Inferior parietal cortex (tissue), 1 donor: Measurements from ENCODE around the gene ZNF821.
"Not testable (repeated sequence)": the region's sequence is repeated elsewhere in the genome, so short reads cannot be mapped to it uniquely, and the experiment has no call there.

Source experiments
- DNase-seq: peaks from one replicate; pipeline ENCODE4 v3.0.0-alpha.2; 2016; ENCODE audit errors: extremely low spot score

Gene ZNF821, protein sequence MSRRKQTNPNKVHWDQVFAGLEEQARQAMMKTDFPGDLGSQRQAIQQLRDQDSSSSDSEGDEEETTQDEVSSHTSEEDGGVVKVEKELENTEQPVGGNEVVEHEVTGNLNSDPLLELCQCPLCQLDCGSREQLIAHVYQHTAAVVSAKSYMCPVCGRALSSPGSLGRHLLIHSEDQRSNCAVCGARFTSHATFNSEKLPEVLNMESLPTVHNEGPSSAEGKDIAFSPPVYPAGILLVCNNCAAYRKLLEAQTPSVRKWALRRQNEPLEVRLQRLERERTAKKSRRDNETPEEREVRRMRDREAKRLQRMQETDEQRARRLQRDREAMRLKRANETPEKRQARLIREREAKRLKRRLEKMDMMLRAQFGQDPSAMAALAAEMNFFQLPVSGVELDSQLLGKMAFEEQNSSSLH

DNA sequence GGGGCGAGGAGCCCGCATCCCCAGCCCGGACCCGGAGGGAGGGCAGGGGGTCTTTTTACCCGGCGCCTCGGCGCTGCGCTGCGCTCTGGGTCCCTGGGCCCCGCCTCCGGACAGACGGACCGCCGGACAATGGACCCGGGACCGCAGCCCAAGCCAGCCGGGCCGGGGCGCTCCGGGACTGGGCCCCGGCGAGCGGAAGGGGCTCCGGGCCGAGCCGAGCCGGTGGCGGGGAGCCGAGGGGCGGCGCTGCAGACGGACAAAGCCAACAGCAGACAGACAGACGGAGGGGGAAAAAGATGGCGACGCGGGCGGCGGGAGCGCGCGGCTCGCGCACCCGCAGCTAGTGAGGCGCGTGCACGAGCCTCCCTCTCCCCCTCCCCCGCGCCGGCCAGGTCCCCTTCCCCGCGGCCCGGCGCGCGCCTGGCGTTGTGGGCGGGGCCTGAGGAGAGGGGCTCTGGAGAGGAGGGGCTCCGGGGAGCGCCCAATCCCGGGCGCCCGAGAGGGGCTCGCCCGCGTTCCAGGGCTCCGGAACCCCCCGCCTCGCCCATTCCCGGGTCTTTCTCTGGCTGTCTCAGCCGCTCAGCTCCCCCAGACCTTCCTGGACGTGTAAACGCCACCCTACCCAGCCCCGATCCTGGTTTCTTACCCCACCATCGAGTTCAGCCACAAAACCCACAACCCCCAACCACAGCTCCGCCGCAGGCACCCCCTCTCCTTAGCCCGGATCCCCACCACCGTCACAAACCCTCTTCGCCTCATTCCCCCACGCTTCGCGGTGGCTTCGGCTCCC, at the start of gene ZNF821:
TSS of gene ZNF821 (minus strand) at position 334 of the 790 bp plus-strand sequence. CDS start 4,236 bp downstream, outside the sequence.
- DNase-seq: peak; percentile 65

DNA sequence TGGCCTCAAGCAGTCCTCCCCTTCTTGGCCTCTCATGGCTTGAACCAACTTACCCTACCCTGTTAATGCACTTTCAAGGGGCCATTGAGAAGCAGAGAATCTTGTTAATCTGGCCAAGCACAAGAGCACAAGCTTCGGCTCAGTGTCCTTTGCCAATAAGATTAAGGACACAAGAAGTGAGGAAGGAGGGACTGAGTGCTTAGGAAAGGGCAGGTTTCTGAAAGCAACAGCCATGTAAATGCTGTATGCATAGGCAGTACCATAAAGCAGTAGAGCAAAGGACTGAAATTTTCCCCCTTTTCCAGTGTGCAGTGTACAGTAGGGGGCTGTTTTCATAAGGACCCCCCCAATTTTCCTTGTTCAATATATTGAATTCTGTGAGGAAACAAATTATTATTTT, 49.0 kb upstream of the ZNF821 start:
- DNase-seq: no peak

DNA sequence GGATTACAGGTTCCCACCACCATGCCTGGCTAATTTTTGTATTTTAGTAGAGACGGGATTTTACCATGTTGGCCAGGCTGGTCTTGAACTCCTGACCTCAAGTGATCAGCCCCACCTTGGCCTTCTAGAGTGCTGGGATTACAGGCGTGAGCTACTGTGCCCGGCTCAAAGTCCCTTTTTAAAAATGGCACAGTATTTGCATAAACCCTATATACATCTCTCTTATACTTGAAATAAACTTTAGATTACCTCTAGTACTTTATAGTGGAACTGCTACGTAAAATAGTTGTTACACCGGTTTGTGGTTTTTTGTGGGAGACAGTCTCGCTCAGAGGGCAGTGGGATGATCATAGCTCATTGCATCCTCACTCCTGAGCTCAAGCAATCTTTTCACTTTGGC, 47.6 kb upstream of the ZNF821 start:
- DNase-seq: no peak

DNA sequence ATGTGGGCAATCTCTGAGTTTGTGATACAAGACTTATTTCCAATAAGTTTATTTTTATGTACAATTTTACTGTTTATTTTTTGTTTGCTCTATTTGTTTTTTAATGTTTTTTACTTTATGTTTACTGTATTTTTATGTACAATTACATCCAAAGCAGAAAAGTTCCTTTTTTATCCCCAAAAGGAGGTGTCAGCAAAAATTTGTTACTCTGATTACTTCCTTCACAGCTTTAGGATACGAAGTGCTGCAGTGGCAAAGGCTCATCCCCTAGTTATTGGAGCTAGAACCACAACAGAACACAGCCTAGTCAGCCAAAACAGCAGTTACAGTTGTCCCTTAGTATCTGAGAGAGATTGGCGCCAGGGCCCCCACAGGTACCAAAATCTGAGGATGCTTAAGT, 47.0 kb upstream of the ZNF821 start:
- no peak for DNase-seq

DNA sequence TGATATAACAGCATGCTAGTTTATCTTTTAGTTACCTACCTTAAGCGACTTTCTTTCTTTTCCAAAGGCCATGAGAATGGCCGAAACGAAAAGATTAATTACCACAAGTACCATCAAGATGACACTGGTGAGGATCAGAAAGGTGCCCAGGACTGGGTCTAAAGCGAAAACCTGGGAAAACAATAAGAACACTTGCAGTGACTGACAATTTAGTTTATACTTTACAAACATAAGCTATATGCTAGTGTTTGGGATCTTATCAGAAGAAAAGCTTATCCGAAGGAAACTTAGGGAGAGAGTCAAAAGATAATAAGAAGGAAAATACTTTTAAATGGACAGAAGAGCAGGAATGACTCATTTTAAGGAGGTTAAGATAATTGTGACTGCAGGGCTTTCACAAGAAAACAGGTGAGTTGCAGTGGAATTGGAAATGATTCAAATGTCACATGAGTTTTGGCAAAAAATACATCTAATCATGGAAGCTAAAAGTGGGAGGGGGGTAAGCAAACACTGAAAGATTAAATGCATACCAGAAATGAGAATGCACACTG, 46.1 kb upstream of the ZNF821 start:
- DNase-seq: no peak

DNA sequence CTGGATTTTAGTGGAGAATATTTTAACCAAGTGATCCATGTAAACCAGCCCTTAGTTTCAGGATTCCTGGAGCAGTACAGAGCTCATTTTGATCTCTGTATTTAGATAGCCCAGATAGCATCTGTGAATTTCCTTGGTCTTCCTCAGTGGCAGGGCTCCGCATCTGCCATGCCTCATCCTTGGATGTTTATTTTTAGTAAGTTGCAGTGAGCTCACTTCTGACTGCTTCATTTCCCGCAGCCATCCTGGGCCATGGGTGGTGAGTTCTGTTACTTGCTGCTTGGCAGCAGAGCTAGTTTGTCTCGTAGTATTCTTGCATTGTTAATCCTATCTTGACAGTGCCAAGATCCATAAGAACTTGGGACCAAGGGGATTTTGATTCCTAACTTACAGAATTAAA, 45.1 kb upstream of the ZNF821 start:
- DNase-seq: peak; percentile 36

DNA sequence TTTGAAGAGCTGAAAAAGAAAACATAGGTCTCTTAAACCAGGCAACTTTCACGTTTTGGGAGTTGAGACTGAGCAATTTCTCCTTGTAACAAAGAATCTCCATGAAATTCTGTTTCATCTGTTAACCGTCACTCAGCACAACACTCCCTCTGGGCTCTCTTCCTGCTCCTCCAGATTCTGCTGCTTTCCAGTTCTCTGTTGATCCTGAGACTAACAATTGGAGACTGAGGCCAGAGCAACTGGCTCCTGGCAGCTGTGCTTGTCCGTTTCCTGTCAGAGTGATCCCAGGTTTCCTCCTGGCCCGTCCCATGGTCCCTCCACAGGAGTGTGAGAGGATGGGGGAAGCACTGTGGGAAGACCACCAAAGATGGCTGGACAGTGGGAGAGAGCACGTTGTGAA, 43.8 kb upstream of the ZNF821 start:
- DNase-seq: no peak

DNA sequence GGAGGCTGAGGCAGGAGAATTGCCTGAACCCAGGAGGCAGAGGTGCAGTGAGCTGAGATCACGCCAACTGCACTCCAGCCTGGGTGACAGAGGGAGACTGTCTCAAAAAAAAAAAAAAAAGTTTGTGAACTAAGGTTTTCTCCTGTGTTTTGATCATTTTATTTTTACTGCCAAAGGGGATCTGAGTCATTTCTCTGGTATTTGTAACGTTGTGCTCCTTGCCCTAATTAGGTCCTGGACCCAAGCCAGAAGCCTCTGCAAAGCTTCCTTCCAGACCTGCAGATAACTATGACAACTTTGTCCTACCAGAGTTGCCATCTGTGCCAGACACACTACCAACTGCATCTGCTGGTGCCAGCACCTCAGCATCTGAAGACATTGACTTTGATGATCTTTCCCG, 43.4 kb upstream of the ZNF821 start:
- DNase-seq: no peak

DNA sequence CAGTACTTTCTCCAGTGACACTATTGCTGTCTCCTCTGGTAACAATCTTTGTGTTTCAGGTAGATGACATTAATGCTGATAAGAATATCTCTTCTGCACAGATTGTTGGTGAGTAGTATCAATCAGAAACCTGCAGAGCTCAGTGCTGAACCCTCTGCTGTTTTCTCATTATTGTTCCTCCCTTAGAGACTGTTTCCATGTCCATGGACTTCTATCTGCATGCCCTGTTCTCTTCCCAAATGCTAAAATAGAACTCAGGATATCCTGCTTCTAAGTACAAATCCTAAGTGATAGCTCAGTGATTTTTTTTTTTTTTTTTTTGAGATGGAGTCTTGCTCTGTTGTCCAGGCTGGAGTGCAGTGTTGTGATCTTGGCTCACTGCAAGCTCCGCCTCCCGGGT, 40.7 kb upstream of the ZNF821 start:
- DNase-seq: no peak

DNA sequence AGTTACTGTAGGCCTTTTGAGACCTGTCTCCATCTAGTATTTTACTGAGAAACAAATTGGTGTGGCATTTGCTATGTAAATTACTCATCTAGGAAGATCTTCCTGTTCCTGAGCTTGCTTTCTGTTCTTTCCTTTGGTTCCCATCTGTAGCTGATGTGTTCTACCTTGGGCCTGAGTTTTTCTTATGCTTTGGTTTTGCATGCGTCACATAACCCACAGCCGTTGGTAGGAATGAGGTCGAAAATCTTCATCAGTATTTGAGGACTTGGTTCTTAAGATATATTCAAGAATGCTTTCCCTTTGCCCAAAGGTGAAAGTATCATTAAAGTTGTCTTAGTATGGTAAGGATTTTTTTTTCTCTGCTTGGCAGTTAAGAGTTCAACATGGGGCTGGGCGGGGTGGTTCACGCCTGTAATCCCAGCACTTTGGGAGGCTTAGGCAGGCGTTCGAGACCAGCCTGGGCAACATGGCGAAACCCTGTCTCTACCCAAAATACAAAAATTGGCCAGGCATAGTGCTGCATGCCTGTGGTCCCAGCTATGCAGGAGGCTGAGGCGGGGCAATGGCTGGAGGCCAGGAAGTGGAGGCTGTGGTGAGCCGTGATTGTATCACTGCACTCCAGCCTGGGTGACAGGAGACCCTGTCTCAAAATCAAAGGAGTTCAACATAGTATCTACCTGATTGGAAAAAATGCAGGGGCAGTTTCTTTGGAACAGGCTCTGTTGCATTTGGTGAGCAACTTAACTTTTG, 40.1 kb upstream of the ZNF821 start:
- DNase-seq: no peak

DNA sequence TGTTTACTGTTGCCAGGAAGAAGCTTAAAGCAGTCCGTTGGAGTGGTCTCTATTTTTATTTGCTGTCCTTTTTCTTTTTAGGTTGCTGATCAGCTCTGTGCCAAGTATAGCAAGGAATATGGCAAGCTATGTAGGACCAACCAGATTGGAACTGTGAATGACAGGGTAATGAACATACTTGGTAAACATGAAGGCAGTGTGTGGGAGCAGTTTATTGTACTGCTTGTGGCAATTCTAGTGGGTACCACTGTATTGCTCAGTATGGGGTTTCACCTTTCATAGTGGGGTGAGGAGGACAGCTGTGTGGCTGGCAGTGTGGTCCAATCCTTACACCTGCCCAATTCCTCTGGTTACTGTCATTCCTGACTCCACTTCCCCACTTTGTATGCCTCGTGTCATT, 36.7 kb upstream of the ZNF821 start:
- no peak for DNase-seq

DNA sequence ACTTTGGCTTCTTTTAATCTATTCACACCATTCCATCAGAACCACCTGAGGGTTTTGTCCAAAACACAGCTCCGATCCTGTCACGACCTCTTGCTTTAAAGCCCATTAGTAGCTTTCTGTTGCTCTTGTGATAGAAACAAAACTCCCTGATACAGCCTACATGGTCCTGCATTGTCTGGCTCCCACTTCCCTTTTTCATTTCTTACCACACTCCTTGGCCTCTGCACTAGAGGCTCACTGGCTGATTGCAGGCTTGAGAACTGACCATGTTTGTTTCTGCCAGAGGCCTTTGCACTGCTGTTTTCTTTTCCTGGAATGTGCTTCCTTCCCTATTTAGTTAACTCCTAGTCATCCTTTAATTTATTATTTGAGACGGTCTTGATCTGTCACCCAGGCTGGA, 35.1 kb upstream of the ZNF821 start:
- DNase-seq: no peak

DNA sequence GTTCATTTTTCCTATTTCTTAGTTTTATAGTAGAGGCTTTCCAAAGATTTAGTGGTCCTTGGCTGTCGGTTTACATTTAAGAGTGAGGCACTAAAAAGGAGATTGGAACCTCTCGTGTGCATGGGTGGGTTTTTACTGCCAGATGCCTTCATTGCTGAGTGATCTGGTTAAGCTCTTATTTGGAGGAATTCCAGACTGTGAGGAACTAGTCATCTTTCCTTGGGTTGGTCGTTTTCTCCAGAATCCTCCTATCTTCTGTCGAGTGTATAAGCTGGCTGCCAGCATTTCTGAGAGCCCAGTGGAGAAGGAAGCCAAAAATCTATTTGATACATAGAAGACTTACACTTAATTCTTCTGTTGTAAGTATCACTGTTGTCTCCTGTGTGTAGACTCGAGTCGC, 33.9 kb upstream of the ZNF821 start:
- no peak for DNase-seq

DNA sequence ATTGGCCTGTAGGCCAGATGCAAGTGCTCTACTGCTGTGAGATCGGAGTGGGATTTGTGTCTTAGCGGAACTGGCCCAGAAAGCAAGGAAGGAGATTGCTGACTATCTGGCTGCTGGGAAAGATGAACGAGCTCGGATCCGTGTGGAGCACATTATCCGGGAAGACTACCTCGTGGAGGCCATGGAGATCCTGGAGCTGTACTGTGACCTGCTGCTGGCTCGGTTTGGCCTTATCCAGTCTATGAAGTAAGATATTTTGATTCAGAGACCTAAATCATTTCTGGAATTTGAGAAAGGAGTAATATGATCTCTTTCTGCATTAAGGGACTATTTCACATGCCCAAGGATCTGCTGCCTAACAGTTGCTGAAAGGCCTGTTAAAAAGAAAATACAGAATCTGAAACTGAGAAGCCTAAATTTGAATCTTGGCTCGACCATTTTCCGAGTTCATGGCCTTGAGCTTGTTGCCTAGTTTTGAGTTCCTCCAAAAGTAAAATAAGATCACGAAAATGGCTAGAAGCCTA, 32.5 kb upstream of the ZNF821 start:
- no peak for DNase-seq

DNA sequence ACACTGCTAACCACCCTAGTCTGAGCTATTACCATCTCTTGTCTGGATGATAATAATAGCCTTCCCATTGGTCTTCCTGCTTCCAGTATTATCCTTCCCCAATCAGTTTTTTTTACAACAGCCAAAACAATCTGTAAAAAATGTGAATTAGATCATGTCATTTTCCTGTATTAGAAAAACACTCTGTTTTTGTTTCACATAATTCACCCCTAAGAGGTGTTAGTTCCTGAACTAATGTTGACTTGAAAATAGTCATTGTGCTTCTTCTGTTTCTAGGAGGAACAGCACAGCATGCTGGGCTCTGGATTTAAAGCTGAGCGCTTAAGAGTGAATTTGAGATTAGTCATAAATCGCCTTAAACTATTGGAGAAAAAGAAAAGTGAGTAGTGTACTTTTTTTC, 31.4 kb upstream of the ZNF821 start:
- no peak for DNase-seq

DNA sequence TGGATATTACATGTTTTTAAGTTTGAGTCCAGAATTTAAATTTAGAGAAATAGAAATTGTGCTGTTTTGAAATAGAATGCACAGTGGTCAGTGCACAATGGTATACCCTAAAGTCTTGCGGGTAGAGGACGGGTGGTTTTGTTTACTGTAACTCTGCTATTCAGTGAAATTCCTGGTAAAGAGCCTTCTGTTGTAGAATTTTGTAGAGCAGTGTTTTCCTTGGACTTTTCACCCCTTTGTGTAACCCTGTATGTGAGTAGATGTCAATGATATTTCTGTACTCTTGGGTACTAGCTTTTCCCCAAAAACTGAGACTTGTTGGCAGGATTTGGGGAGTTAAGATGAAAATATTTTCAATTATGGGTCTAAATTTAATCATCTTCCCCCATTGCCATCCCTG, 30.8 kb upstream of the ZNF821 start:
- DNase-seq: no peak

DNA sequence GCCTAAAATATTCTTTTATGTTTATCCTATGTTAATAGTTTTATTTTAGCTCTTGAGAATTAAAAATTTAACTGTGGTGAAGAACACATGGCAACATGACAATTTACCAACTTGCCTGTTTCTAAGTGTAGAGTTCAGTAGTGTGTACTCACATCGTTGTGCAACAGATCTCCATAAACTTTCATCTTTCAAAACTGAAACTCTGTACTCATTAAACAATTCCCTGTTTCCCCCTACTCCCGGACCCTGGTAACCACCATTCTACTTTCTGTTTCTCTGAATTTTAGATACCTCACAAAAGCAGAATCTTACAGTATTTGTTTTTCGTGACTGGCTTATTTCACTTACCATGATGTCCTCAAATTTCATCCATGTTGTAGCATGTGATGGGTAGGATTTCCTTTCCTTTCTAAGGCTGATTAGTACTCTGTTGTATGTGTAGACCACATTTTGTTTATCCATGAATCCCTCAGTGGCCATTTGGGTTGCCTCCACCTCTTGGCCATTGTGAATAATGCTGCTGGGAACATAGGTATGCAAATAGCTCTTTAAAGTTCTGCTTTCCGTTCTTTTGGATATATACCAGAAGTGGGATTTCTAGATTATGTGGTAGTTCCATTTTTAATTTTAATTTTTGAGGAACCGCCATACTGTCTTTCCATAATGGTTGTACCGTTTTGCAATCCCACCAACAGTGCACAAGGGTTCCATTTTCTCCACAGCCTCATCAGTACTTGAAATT, 28.7 kb upstream of the ZNF821 start:
- DNase-seq: no peak

DNA sequence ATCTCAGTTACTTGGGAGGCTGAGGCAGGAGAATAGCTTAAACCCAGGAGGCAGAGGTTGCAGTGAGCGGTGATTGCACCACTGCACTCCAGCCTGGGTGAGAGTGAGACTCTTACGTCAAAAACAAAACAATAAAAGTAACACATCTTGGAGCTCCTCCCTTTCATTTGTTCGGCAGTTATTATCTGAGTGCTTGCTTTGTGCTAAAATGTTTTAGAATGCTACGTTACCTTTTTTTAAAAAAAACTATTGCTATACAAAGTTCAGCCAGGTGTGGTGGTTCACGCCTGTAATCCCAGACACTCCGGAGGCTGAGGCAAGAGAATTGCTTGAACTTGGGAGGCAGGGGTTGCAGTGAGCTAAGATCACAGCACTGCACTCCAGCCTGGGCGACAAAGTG, 27.1 kb upstream of the ZNF821 start:
- DNase-seq: no peak

DNA sequence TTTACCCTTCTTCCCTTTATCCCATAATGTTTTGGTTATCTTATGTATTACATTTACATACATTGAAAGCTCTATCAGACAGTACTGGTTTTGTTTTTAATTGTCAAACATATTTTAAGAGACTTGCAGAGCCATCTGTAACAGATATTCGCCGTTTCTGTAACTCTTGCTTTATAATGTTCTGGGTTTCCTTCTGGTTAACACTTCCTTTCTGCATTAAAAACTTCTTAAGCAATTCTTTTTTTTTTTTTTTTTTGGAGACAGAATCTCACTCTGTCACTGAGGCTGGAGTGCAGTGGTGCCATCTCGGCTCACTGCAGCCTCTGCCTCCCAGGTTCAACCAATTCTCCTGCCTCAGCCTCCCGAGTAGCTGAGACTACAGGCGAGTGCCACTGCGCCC, 21.8 kb upstream of the ZNF821 start:
- DNase-seq: not testable (repeated sequence)

DNA sequence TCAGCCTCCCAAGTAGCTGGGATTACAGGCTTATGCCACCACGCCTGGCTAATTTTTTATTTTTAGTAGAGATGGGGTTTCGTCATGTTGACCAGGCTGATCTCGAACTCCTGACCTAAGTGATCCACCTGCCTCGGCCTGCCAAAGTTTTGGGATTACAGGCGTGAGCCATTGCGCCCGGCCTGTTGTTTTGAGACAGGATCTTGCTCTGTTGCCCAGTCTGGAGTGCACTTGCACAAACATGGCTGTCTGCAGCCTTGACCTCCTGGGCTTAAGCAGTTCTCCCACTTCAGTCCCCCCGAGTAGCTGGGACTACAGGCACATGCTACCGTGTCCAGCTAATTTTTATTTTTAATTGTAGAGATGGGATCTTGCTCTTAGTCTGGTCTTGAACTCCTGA, 20.3 kb upstream of the ZNF821 start:
- no peak for DNase-seq

DNA sequence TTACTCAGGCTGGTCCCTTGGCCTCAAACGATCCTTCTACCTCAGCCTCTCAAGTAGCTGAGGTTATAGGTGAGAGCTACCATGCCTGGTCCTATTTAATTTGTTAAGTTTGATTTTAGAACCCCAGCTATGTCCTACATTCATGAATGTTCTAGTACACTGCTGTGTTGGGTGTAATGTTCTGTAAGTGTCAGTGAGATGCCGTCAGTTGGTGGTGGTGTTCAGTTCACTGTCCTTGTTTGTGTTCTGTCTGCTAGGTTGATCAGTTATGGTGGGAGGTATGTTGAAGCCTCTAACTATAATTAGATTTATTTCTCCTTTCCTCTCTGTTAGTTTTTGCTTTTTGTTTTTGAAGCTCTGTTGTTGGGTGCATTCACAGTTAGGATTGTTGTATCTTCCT, 19.6 kb upstream of the ZNF821 start:
- no peak for DNase-seq
